CD4-positive, alpha-beta T cell treated with Interleukin-17A for 4 hours (primary cell): Measurements from ENCODE around the gene MTMR4.
"Not testable (repeated sequence)": the region's sequence is repeated elsewhere in the genome, so short reads cannot be mapped to it uniquely, and the experiment has no call there.

ENCODE experiments used
- DNase-seq: peaks from one replicate; pipeline ENCODE4 v3.0.0-alpha.2; 2020; ENCODE audit warnings: mixed read lengths

MTMR4 gene

DNA sequence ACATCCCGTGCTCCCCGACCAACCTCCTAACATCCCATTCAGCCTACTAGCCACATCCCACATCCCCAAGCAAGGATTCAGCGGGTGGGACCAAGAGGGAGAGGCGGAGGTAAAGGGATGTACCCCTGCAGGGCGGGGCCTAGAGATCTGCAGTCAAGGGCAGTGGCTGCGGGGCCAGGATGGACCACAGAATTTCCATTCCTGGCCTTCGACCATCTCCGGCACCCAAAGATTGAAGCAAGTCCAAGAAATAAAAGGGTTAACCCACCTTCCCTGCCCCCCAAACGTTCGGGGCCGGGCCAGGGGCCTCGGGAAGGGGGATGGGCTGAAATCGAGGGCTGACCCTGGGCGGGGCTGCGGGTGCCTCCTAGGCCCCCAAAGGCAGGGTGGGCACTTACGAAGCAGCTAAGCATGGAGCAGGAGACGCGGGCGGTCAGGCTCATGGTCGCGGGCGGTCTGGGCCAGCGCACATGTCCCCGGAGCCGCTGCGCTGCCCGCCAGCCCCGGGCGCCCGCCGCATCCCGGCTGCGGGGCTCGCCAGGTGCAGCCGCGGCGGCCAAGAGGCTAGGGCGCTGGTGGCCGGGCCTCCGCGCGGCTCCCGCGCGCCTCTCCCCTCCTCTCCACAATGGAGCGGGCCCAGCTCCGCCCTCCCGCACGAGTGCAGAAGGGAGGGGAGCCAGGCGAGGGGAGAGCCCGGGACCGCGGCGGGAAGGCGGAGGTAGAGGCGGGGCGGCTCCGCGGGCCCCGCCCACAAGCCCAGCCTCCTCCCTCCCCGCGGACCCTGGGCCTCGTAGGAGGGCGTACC is at the start of gene MTMR4:
Gene MTMR4, minus strand, starts transcription at position 674 of the 805 bp plus-strand sequence. Its CDS starts 231 bp downstream, at position 443.
- DNase-seq, result peak; percentile 82

DNA sequence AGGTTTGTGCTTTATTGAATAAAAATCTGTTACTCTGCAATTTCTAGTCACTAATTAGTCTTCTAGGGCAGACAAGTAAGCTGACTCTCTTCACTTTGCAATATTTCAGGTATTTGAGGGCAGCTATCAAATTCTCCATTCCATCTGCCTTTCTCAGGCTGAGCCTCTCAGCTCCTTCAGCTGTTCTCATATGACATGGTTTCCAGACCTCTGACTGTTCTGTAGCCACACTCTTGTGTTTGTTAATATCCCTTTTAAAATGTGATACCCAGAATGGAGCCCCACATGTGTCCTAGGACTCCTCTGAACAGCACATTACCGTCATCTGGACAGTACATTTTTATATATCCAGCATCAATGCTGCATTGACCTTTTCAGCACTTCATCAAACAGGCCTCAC is 46.1 kb upstream of the MTMR4 start:
- DNase-seq, result no peak

DNA sequence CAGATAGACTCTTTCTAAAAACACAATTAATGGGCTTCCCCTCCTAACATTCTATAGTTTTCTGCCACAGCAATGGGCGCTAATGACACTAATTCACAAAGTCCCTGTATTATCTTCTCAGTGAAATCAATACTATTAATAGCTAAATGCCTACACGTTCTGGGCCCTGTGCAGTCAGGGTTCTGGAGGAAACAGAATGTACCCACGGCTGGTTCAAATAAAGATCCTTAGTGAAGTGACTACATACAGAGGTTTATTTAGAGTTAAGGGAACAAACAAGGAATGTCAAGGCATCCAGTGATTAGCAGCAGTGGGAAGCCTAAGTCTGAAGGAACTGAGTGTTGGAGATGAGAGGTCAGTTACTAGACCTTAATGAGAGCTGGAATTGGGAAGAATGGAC is 43.5 kb upstream of the MTMR4 start:
- DNase-seq, result no peak

DNA sequence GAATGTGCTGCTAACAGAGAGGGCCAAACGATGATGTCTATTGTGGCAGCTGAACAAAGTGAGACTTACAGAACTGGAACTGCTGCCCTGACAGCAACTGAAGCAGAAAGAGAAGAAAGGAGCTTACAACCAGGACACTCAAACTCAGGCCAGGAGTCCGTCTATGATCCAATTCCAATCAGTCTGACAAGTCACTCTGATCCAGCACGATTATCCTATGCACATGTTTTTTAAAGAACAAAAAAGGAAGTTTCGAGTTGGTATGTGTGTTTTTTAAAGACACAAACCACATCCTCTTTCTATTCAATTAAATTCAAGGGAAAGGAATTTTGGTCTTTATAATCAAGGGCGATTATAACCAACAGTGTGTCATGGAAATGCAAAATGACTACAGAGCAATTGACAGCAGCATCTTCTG is 42.4 kb upstream of the MTMR4 start:
- DNase-seq, result no peak

GRCh38 chr17:58555109-58555508 is 40.7 kb upstream of the MTMR4 start:
- DNase-seq, result not testable (repeated sequence)

DNA sequence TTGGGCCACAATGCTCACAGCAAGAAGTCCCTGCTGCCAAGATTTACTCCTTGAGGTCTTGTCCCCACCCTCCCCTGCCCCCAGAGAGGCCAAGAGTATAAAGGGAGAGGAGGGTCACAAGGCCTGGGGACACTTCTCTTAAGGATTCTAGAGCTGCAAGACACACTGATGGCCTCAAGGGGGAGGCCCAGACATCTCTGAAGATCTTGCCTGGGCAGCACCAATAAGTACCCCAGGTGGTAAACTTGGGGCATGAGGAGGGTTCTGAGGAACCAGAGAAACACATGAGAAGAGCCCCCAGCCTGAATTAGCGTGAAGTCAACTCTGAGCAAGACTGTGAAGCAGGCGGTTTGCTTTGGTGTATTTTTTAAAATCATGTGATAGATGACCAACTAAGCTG is 26.8 kb upstream of the MTMR4 start:
- no peak for DNase-seq

- DNase-seq, result no peak
Observed at GRCh38 chr17:58539698-58540097, 25.3 kb upstream of the MTMR4 start.

GRCh38 chr17:58538811-58539409 is 24.5 kb upstream of the MTMR4 start:
- no peak for DNase-seq

- DNase-seq, result no peak
Observed at GRCh38 chr17:58537266-58537665, 22.8 kb upstream of the MTMR4 start.

GRCh38 chr17:58536542-58536941 is 22.1 kb upstream of the MTMR4 start:
- no peak for DNase-seq

GRCh38 chr17:58535431-58535830 is 21.0 kb upstream of the MTMR4 start:
- DNase-seq, result no peak

GRCh38 chr17:58534901-58535421 is 20.5 kb upstream of the MTMR4 start:
- DNase-seq, result no peak

DNA sequence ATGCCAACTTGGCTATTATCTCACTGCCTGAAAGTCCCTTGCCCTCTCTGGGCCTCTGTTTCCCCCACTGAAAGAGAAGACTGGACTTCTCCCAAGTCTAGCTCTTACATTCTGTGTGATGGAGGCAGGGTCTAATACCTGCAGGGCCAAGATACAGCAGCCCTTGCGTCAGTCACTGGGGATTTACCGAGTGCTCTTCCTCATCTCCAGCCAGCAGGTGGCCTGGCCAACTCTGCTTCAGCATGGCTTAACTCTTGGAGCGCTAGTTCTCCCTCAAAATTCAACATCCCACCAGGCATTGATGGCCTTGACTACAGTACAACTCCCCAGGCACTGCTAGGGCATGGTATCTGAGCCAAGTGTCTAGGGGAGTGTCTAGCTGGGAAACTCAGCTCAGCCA is 19.9 kb upstream of the MTMR4 start:
- DNase-seq, result no peak

GRCh38 chr17:58533616-58534188 is 19.3 kb upstream of the MTMR4 start:
- DNase-seq, result no peak

GRCh38 chr17:58532555-58532951 is 18.1 kb upstream of the MTMR4 start:
- DNase-seq, result no peak

DNA sequence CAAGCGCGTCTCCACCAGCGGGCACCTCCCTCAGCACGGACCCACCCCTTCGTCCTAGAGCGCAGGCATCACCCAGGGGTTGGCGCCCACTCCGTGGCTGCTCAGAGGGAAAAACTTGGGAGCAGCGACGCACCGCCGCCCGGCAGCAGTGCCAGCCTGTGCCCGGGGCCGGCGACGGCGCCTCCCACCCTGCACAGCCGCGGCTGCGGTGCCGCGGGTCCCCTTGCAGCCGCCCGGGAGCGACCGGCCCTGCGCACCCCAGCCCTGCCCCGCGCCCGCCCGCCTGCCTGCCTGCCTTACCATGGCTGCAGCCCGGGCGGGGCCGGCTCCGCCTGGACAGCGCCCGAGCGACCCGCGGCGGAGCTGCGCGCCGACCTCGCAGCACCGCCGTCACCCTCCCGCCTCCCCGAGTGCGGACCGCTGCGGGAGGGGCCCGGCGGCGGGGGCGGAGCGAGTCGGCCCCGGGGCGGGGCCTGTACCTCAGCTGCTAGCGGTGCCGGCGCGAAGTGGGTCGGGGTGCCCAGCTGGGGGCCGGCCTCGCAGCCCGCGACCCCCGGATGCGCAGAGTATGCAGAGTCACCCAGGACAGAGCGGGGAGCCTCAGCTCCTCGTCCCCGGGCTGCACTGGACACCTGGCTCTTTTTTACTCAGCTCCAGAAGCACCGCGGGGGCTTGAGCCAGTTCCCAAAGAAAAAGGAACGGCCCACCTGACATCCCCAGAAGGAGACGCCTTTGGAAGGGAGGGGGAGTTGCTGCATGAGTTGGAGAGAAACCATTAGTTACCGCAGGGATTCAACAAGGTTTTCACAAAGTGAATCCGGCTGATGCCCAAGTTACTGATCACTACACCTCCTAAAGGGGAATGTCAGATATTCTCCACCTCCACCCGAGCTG is 17.5 kb upstream of the MTMR4 start:
- DNase-seq, result peak; percentile 80

- DNase-seq, result no peak
Observed at GRCh38 chr17:58531122-58531521, 16.7 kb upstream of the MTMR4 start.

DNA sequence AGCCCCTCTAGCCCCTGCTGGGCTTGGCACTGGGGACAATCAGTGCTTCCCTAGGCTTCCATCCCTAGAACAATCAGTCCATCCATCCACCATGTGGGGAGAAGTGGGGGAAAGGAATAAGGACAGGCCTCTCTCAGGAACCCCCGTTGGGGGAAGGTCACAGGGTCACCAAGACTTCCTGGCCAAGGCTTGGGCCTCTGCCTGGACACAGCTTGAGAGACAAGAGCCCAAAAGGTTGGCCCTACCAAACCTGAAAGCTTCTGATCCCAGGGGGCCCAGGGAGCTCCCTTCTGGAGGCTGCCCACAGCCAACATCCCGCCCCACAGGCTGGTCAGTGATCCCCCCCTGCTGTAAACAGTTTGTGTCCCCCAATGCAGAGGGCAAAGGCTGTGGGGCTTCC is 16.2 kb upstream of the MTMR4 start:
- DNase-seq, result no peak

- no peak for DNase-seq
Observed at GRCh38 chr17:58529275-58529674, 14.8 kb upstream of the MTMR4 start.

- no peak for DNase-seq
Observed at GRCh38 chr17:58528443-58528842, 14.0 kb upstream of the MTMR4 start.

DNA sequence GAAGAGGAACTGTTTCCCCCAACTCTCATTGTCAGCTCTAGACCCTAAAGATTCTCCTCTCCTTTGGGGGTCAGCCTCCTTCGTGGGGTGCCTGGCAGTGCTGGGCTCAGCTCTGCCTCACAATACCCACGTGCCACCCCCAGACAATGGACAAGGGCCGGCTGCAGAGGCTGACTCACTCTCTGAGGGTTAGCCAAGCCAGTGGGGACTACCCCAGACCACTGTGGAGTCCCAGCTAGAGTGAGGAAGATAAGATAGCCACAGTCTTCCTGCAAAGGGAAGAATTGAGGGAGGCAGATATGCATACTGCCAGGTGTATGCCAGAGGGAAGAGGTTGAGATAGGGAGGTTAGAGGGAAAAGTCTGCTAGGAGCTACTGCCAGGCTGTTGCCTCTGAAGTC is 13.5 kb upstream of the MTMR4 start:
- DNase-seq, result no peak

DNA sequence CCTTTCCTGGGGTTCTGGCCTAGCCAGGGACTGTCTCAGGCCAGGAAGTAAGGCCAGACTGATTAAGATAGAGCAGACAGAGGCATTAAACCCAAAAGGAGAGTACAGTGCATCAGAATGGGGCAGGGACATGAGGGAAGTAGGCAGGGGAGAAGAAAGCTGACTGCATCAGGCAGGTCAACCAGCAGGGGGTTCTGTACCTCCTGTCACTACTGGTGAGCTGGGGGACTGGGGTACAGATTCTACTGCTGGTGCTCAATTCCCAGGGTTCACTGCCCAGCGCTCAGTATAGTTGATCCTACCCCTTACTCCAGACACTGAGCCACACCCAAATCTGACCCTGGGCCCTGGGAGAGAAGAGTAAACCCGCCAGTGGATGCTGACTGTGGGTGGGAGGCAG is 12.9 kb upstream of the MTMR4 start:
- DNase-seq, result no peak

DNA sequence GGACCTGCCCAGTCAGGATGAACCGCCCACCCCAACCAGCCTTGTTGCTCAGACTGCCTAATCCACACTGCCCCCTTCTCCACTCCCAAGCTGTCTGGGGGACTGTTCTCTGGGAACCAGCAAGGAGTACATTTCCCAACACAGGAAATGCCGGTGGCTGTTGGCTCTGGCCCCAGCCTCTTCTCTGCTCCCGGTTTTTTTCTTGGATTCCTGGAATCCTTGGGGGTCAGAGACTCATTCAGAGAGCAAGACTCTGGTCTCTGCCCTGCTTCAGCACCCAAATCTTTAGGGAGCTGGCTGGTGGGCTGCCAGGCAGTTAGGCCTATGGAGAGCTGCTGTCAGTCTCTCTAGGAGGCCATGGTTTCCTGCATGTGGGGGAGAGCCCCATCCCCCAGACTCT is 10.8 kb upstream of the MTMR4 start:
- DNase-seq, result no peak
